LoVo (cell line): ENCODE results near the gene SPX.

Source experiments
- DNase-seq: peaks from one replicate; pipeline ENCODE4 v3.0.0-alpha.2; 2016; ENCODE audit warnings: low spot score

The SPX gene, protein sequence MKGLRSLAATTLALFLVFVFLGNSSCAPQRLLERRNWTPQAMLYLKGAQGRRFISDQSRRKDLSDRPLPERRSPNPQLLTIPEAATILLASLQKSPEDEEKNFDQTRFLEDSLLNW

GRCh38 chr12:21526053-21526452 is at the start of gene SPX:
Gene SPX, plus strand, starts transcription at chr12:21526296. Its CDS starts 177 bp downstream, at chr12:21526473.
- no peak for DNase-seq

- no peak for DNase-seq
These were observed 49.1 kb upstream of the SPX start for GRCh38 chr12:21476949-21477348.

DNA sequence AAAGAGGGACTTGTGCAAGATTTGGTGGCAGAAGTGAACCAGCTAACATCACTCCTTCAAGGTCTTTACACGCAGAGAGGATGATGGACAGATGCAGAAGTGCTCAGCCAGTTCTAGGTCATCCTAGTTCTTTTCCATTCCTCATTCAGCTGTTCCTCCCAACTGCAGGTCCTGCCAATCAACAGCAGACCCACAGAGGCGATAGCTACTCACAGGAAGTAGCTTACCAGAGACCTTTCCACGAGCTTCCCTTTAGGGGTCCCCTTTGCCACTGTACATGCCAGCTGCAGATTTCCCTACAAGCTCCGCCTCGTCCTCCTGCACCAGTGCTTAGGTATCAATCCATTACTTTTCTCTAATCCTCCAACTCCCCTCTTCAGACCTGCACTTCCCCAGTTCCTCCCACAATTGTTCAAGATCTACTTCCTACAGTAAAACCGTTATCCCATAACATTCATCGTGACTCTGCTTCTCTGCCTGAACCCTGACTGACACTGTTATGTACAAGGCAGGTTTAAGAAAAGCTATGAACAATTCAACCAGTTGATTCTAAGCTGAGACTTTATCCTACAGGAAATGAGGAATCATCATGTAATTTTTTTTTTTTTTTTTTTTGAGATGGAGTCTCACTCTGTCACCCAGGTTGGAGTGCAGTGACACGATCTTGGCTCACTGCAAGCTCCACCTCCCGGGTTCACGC is 47.2 kb upstream of the SPX start:
- no peak for DNase-seq

DNA sequence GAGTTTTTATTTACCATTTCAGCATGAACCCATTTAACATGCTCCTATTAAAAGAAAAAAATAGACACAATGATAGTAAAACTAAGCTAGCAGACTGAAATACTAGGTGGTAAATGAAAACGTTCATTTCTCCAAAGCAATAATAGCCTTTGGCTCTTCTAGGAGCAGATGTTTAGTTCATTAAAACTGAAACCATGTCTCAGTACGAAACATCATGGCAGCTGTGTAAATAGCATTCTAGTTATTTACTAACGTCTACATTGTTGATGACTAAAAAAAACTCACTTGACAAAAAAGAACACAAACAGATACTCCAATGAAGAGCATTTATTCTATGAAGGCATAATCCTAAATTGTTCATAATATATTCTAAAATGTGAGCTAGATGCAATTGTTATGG is 42.6 kb upstream of the SPX start:
- DNase-seq: no peak

- no peak for DNase-seq
These were observed 40.1 kb upstream of the SPX start for GRCh38 chr12:21485998-21486397.

- DNase-seq: no peak
These were observed 26.3 kb upstream of the SPX start for GRCh38 chr12:21499765-21500164.

DNA sequence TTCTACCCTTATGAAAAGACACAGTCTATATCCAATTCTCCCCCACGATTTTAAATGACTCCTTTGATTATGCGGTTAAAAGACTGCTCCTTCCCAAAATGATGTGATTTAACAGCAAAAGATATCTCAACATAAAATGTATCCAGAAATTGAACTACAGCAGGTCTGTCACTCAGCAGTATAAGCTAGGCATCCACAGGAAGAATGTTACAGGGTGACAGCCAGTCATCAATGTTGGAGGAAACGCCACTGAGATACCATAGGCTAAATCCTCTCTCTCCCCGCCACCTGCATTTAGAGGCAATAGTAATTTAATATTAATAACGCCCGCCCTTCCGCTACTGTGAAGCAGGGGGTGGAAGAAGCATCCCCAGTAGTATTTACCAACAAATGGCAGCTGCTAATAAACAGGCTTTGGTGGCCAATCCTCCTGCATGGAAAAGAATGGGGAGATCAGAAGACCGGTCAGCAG is 25.3 kb upstream of the SPX start:
- no peak for DNase-seq

DNA sequence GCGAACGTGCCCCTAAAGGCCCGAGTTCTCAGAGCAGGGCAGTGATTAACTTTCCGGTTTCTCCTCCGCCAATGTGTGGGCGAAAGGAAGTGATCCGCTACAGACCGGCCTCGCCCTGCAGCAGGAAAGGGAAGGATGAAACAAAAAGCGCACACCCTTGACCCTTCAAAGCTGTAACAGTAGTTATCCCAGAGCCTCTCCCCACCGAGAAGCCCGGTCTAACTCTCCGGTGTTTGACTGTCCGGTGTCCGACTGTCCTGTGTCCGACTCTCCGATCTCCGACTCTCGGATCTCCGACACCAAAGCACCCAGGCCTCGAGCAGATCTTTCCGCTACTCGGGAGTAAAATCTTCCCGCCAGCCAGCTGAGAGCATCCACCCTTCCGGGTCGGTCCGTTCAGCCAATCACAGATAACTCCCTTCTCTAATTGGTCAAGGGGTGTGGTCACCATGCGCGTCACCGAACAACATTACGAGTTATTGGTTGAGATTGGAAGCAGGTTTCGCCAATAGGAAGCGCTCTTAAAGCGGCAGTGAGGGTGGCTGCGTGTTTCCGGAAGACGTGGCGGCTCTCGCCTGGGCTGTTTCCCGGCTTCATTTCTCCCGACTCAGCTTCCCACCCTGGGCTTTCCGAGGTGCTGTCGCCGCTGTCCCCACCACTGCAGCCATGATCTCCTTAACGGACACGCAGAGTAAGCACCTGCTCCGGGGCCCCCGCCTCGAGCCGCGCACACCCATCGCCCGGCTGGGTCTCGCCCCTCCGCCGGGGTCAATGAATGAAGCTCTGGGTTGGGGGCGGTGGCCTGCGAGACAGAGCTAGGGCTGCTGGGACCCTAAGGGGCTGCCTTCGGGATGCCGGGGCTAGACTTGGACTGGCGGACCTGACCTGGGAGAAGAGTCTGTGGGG is 24.6 kb upstream of the SPX start, which contains the start of the genes GOLT1B and RECQL:
Gene GOLT1B, plus strand, starts transcription at position 532 of the 906 bp plus-strand sequence. Its CDS starts 135 bp downstream, at position 667.
Gene RECQL, minus strand, starts transcription at position 378 of the 906 bp plus-strand sequence. CDS start 2,065 bp downstream, outside the sequence.
- peak; percentile 99 for DNase-seq

- DNase-seq: peak; percentile 14
These were observed 24.0 kb upstream of the SPX start for GRCh38 chr12:21502164-21502496.

DNA sequence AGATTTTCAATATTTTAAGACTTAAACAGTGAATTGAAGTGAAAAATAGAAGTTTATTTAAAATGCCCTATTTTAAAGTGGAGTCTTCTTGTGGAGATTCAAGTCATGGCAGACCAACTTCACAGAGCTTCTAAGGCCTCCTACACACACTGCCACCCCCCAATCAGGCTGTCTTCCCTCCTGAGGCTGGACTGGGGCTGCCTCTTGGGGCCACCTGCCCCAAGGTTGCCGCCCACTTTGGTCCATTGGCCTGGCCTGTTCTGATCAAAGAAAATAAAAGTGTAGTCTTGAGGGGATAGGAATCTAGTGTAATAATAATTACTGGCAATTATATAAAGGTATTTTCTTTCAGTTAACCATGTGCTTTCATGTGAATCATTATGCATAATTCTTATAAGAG is 23.2 kb upstream of the SPX start:
- DNase-seq: no peak

DNA sequence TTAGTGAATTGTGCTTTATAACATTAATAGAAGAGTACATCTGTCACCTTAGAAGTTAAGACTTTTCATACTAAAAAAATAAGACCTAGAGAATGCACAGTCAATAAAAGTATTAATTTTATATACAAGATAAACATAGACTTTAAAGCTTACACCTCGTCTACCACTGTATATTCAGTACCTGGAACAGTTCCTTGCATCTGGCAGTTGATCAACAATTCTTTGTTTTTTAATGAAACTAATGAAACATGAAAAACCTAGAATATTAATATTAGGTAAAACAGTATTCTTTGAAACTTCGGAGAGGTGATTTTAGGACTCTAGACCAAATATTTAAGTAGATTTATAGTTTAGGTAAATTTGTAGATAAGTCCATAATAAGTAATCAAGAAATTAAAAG is 20.2 kb upstream of the SPX start:
- no peak for DNase-seq

DNA sequence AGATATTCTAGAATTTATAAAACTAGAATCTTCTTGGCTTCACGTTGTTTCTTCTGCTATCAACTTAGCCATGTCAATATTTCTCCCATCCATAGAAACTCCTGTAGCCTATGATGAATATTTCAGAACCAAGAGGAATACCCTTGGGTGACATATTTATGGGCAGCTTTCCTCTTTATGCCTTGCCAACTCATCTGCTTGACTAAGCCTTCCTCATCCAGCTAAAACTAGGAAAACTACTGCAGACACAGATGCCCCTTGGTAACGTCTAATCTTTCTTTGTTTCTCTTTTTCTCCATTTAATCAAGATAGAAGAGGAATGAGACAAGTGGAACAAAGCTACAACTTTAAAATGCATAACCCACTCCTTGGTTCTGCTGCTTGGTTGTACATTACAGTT is 18.2 kb upstream of the SPX start:
- DNase-seq: no peak

DNA sequence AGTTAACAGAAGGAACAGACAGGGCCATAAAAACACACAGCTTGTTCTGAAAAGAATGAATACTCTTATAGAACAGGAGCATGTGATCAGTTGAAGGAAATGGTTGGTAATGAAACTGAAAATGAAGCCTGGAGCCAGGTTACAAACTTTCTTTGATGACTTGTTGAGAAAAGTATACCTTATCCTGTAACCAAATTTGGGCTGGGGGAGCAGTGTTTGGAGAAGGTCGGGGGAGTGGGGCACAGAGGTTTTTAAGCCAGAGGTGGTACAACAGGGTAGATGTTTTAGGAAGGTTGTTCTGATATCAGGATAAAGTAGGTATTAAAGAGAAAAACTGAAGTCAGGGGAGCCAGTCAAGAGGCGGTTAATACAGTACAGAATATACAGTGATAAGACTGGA is 16.3 kb upstream of the SPX start:
- no peak for DNase-seq

- no peak for DNase-seq
These were observed 9.8 kb upstream of the SPX start for GRCh38 chr12:21516281-21516680.

DNA sequence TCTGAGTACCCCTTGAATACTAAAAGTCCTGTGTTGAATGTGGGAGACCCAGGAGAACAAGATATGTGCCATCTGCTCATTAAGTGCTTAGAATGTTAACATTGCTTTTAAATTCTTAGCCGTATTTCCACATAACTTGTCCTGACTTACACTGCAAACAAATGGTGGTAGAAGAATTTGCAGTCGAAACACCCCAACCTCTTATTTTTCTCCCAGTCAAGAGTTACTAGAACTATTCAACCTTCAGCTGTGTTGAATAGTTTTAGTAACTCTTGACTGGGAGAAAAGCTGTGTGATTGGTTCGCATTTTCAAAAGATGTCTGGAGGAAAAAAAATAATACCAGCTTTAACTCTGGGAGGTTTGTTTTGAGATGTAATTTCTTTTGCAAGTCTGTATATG is 7.6 kb upstream of the SPX start:
- DNase-seq: no peak

DNA sequence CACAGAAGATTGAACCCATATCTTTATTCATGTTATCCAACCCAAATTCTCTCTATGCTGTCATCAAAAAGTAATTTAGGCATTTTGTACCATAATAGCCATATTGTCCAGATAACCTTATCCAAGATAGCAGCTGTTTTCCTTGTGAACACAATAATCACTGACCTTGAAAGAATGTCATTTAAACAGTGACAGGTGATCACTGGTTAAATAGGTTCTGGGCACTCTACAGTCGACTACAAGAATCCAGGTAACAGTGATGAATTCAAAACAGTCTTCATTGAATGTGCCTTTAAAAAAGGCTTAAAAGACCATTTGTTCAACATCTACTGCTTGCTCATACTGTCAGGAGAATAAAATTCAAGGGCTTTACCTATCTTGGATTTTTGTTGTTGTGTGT is 4.6 kb upstream of the SPX start:
- no peak for DNase-seq

DNA sequence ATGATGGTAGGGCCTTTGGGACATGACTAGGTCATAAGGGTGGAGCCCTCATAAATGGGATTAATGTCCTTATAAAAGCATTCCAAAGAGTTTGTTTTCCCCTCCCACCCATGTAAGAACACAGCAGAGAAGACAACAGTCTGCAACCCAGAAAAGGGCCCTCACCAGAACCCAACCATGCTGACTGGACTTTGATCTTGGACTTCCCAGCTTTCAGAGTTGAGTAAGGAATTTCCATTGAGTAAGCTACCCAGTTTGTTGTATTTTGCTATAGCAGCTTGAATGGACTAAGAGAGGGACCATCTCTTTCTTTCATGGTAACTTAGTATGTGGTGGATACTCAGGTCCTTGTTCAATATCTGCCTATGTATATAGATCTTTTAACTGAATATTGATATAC is 2.9 kb upstream of the SPX start:
- no peak for DNase-seq

GRCh38 chr12:21526721-21527345 is 737 bp downstream of the SPX start:
- DNase-seq: no peak

DNA sequence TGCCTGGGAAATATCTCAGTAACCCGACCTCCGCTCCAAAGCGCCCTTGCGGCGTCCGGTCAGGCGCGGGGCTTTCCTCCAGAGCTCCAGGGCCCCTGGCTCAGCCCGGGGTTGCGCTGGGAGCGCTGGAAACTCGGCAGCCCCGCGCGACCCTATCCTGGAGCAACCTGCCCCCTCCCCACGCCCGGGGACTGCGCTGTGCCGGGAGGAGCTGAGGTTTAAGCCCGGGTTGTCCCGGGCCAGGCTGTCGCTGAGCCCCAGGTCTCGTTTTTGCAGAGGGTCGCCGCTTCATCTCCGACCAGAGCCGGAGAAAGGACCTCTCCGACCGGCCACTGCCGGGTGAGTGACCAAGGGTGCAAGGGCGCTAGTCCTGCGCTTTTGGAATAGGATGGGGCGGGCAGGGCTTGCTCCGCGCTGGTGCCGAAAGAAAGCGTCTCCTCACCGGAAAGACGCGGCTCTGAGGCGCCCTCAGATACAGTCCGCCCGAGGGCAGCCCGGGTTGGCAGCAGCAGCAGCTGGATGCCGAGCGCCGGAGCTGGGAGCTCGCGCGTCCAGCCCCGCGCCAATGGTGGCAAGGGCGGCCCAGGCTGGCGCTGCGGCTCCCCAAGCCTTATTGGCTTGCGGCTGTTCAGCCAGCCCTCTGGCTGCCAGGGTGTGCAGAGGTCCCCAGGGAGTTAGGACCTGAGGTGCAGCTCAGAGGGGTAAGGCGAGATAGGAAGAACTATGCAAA is 1.5 kb downstream of the SPX start:
- peak; percentile 17 for DNase-seq

GRCh38 chr12:21528953-21529352 is 2.9 kb downstream of the SPX start:
- no peak for DNase-seq

DNA sequence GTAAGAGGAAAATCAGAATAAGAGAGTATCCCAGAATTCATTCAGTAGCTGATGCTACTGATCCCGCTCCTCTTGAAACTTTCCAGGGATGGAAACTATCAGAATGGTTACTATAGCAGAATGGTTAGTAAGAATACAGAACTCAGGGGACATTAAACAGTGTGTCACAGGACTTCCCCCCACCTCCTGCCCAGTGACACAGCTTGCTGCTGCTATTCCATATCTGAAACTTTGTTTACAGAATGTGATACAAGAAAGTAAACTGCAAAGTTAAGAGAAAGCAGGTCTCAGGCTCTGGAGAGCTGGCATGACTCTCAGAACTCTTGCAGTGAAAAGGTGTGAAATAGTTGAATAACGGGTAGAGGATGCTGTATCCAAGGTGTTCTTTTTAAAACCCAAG is 3.4 kb downstream of the SPX start:
- no peak for DNase-seq
